Umbilical cord (tissue), 2 donors: ENCODE measurements around the gene LDB2. TPM values are rescaled to one million over a fixed set of nuclear protein-coding genes. Genes with fewer than 3 reads are reported as not detected.

Source experiments
- DNase-seq: peaks from one replicate; pipeline ENCODE4 v3.0.0-alpha.2; 2015; ENCODE audit warnings: low spot score
- total RNA-seq: library from RNA; depleted of rRNA; stranded (reverse); fragments of >200 nt; gene quantifications from one replicate; pipeline ENCODE4 v1.2.3, GENCODE V29; 2014; ENCODE audit warnings: low replicate concordance; ENCODE audit not compliant: insufficient read depth

LDB2 gene
- total RNA-seq, 1 donor from 2014 or later, result 12.0 TPM

DNA sequence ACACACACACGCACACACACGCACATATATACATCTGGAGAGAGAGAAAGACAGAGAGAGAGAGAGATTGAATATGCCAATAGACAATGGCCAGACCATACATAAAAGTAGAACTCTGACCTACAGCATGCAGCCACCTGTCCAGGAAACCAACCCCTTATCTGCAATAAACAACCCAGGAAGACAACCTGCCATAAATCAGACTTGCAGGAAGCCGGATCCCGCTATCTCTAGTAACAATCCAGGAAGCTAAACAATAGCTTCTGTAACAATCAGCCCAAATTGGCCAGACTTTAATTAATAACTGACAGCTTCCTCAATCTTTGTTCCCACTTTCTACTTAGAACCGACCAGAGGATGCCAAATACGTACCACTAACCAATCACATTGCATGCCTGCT lies 173.2 kb downstream of the LDB2 start:
- no peak for DNase-seq

DNA sequence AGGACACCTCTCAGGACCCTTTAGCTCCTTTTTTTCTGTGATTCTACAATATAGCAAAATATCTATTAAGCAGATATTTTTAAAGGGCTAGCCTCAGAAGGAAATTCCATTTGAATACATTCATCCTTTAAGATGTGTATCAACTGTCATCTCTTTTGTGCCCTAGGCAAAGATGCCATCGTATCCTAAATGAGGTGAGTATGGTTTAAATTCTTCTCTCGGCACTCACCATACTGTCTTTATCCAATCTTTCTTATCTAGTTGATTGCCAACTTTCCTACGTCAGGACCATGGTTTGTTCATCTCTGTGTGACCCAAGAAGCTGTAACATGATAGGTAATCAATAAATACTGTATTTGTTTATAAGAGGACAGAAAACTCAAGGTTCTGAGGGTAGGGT lies 176.0 kb downstream of the LDB2 start:
- no peak for DNase-seq

DNA sequence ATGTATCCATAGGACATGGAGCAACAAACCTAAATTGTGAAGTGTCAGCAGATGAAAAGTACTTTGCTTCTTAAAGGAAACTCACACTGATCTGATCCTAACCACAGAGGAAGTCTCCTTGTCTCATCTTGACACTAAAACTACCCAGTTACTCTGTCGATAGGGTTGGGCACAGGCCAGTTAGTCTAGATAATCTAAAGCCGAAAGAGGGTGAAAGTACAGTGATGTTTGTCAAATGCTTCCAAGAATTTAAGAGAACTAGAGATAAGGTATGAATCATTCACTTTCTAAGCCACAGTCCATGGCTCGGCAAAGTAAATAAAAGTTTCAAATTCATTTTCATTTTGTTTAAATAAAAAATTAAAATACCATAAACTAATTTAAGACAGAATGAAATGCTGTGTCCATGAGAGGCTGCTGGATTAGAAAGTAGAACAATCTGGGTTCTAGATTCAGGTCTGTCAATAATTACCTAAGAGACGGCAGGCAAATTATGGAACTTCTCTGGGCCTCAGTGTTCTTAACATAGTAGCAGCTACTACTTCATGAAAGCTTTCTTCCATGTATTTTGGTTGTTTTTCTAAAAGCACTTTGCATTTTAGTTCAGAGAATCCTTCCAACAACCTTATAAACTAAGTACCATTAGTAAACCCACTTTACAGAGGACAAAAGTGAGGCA lies 176.7 kb downstream of the LDB2 start:
- peak; percentile 95 for DNase-seq

- no peak for DNase-seq
These were observed 177.7 kb downstream of the LDB2 start for GRCh38 chr4:16720761-16721160.

DNA sequence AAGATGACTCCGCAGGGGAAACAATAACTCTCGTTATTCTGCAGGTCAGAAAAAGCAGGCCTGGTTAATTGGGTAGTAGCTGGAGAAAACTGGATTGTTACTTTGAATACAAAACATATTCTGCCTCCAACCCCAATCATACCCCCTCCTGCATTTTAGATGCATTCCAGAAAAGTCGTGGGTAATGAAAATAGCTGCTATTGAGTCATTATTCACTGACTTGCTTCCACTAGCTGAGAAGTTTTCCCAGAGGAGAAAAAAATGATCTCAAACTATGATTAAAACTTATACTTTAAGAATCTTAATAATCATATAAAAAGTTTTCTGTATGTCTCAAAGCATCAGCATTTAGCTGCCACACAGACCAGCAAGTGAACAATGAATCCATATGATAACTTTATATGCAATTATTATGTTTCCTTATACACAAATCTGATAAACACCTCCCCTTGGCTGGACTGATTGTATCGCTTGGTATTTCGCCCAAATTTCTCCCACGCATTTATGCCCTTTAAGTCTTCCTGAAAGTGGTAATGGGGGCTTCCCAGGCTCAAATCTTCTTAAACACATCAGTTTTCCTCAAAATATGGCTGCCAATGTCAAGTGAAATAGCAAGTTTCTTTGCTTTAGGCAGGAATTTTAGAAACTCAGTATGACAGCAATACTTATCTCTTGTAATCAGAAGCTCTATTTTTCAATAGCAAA lies 181.0 kb downstream of the LDB2 start:
- no peak for DNase-seq

DNA sequence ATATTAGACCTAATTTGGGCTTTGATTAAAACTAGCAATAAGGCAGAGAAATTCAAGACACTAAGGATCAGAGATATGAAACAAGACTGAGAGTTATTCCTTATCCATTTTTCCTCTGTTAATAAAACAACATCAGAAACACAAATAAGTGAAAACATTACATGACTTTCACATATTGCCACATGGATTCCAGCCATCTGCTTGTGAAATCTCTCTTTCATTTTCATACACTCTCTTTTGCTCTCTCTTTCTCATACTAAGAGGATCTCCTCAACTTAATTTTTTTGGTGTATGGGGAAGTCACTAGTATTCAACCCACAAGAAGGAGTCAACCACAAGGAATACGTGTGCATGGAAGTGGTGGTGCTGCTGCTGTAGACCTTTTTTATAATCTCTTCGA lies 183.0 kb downstream of the LDB2 start:
- DNase-seq, result no peak

- no peak for DNase-seq
These were observed 184.3 kb downstream of the LDB2 start for GRCh38 chr4:16714191-16714590.

GRCh38 chr4:16713696-16714095 lies 184.7 kb downstream of the LDB2 start:
- DNase-seq, result no peak

DNA sequence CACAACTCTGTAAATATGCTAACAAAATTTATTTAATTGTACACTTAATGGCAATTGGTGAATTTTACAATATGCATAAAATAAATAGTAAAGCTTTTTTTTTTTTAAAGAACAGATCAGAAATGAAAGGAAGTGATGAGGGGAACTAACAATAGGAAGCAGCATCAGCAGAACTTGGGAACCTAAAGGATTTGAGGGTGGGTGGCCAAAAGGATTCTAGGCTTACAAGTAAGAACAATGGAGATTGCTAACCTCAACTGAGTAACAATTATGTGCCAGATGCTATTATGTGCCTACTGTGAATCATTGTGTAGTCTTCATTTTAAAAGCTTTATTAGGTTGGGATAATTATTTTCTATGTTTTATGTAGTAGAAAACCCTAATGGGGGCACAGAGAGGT lies 185.2 kb downstream of the LDB2 start:
- DNase-seq, result no peak

- no peak for DNase-seq
These were observed 188.2 kb downstream of the LDB2 start for GRCh38 chr4:16710198-16710597.

DNA sequence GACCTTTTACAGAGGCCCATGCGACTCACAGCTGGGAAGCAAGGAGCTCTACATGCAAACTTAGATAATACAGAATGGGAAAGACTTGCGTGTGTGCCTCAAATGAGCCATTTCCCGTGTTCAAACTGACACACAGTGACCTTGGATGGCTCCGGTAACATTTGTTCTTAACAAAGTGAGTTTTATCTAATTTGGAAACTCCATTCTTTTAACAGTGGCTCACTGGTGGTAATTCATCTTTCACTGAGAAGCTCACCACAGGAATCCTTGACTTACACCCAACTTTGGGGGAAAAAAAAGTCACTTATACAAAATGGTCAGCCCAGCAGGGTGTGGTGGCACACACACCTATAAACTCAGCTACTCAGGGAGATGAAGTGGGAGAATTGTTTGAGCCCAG lies 190.6 kb downstream of the LDB2 start:
- DNase-seq, result no peak

GRCh38 chr4:16706251-16706650 lies 192.2 kb downstream of the LDB2 start:
- no peak for DNase-seq

- no peak for DNase-seq
These were observed 193.1 kb downstream of the LDB2 start for GRCh38 chr4:16705341-16705740.

DNA sequence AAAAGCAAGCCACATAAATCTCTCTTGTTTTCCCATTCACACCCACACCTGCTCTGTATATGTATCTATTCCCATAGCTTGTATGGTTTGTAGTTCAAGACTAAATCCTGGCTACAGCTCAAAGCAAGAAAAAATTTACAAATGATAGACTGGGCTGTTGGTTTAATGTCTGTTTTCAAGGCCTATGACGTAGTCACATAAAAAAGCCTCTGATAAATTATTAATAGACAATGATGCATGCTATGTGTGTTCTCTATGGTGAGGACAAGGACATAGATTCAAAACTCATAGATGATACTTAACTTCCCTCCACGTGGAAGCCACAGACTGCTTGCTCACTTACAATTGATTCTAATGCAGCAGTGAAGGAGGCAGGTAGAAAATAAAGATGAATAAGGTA lies 194.0 kb downstream of the LDB2 start:
- no peak for DNase-seq

DNA sequence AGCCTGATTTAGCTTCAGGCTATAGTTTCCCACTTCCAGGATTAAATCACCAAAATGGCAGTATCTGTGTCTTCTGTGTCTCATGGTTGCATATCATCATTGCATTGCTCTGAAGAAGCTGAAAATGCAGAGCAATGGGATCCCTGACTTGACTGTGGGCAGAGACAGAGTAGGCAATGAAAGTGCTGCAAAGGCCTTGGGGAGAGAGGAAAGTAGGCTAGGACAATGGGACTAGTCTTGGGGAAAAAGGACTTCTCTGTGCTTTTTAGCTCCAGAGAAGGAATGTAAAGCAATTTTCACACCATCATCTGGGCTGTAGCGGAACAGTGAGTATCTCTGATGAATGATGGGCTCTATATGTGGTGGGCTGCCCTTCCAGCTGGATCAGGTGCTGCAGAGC lies 202.5 kb downstream of the LDB2 start:
- no peak for DNase-seq

DNA sequence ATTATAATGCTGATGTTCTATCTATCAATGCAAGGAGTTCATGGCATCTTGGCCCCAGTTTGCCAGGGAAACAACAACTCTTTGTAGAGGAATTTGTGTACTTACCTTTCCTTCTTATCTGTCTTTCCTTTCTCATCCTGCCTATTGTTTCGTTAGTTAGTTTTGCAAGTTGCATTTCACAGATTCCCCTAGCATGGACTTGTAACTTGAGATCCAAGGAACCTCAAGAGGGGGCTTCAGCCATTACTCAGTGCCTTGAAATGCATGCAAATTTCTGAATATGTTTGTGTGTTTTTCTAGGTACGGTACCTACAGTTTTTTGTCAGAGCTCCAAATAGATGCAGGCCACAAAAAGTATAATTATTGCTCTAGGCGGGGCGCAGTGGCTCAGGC lies 203.6 kb downstream of the LDB2 start:
- no peak for DNase-seq

DNA sequence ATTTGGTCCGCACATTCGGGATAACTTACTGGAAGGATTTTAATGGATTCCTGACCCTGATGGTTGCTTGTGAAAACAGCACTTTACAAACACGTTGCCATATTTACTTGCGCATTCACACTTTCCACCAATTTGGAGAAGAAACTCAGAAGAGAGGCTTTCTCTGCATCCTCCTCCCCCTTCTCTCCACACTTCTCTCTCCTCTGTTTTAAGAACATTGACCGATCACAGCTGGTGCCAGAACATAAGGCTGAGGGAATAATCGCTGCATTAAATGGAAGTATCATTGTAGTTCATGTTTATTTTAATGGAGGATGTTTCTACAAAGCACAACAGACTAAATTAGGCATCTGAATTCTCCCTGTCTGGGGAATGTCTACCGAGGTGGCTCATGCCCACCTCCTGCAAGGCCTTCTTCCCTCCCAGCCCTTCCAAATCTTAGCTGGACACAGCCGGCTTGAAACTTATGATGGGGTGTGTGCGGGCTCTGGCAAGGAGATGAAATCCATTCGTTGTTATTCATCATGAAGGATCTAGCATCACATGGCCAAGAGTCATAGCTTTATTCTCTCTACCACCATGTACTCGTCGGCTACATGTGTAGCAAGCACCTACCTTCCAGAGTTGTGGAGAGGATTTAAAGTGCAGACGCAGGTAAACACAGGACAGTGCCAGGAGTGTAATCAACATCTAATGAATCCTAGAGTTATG lies 204.1 kb downstream of the LDB2 start:
- peak; percentile 41 for DNase-seq

DNA sequence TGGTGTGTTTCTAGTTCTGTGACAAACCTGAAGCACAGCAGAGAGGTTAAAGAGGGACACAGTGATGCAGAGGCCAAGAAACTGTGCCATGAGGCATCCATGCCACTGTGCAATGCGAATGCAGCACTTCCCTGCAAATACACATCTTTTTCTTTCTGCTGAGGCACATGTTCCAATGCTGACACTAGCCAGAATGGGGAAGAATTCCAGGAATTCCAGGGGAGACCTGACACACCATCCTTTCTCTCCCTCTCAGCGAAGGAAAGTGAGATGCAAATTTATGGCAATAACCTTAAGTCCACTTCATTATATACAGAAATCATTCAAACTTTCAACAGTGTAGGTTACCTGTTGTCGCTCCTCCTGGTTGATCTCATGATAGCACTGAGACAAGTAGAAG lies 204.8 kb downstream of the LDB2 start:
- peak; percentile 15 for DNase-seq

GRCh38 chr4:16692961-16693506 lies 205.4 kb downstream of the LDB2 start:
- no peak for DNase-seq

DNA sequence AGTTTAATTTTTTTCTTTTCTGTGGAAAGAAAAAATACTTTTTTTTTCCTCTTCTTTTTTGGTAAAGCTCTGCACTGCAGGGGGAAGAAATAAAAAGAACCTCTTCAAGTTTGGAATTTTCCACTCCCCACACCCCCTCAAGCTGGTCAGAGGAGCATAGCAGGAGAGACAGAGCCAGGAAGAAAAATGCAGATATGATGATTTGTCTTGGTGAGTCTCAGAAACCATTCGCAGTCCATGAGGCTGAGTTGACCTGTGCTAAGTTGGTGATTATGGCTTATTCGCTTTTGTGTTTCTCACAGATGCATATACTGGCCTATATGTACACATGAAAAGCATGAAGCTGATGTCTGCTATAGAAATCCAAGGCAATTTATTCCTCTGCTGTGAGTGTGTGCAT lies 205.9 kb downstream of the LDB2 start:
- peak; percentile 58 for DNase-seq

GRCh38 chr4:16692046-16692445 lies 206.4 kb downstream of the LDB2 start:
- DNase-seq, result peak; percentile 78

DNA sequence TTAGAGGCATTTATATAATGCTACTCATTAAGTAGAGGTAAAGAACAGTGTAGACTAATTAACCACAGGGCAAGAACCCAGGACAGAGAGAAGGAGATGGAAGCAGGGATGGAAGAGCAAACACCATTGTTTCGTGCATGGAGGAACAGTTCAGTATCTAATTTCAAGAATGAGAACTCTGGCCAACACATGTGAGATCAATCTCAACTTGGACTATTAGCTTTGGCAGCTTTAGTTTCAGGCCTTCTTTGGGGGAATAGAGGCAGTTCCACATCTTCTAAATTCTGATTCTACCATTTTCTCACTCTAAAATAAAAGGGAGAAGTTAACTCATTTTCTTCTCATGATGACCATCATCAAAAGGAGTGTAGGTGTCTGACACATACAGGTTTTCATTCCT lies 207.0 kb downstream of the LDB2 start:
- DNase-seq, result no peak

- no peak for DNase-seq
These were observed 210.6 kb downstream of the LDB2 start for GRCh38 chr4:16687845-16688244.
